GM19397 (cell line): Measurements from ENCODE around the gene PALMD.

Experiments used
- ATAC-seq: cut with Tn5 transposase; IDR thresholded peaks from one replicate; pipeline ENCODE4 v1.9.1; 2021; ENCODE audit warnings: mild to moderate bottlenecking, moderate library complexity; ENCODE audit not compliant: unreplicated experiment

Gene PALMD

GRCh38 chr1:99657213-99658030 lies 11.5 kb downstream of the PALMD start:
- ATAC-seq, result no peak

GRCh38 chr1:99658031-99658290 lies 12.0 kb downstream of the PALMD start:
- no peak for ATAC-seq

- no peak for ATAC-seq
These were observed 13.9 kb downstream of the PALMD start for GRCh38 chr1:99659755-99660210.

GRCh38 chr1:99660496-99660895 lies 14.6 kb downstream of the PALMD start:
- ATAC-seq, result no peak

- no peak for ATAC-seq
These were observed 15.9 kb downstream of the PALMD start for GRCh38 chr1:99661780-99662179.

GRCh38 chr1:99662539-99663080 lies 16.7 kb downstream of the PALMD start:
- ATAC-seq, result no peak

GRCh38 chr1:99663501-99663900 lies 17.6 kb downstream of the PALMD start:
- no peak for ATAC-seq

- ATAC-seq, result no peak
These were observed 19.3 kb downstream of the PALMD start for GRCh38 chr1:99665212-99665611.

GRCh38 chr1:99669376-99669775 lies 23.5 kb downstream of the PALMD start:
- ATAC-seq, result no peak

- ATAC-seq, result no peak
These were observed 23.9 kb downstream of the PALMD start for GRCh38 chr1:99669821-99670220.

GRCh38 chr1:99670583-99670982 lies 24.7 kb downstream of the PALMD start:
- no peak for ATAC-seq

GRCh38 chr1:99672038-99672437 lies 26.1 kb downstream of the PALMD start:
- ATAC-seq, result no peak

GRCh38 chr1:99672530-99673213 lies 26.8 kb downstream of the PALMD start:
- no peak for ATAC-seq

- ATAC-seq, result no peak
These were observed 27.4 kb downstream of the PALMD start for GRCh38 chr1:99673315-99673714.

- no peak for ATAC-seq
These were observed 28.5 kb downstream of the PALMD start for GRCh38 chr1:99674115-99675064.

GRCh38 chr1:99675292-99675691 lies 29.4 kb downstream of the PALMD start:
- no peak for ATAC-seq

GRCh38 chr1:99675994-99676393 lies 30.1 kb downstream of the PALMD start:
- ATAC-seq, result no peak

GRCh38 chr1:99676876-99677275 lies 31.0 kb downstream of the PALMD start:
- ATAC-seq, result no peak

GRCh38 chr1:99677416-99677815 lies 31.5 kb downstream of the PALMD start:
- ATAC-seq, result no peak

GRCh38 chr1:99680270-99680669 lies 34.4 kb downstream of the PALMD start:
- no peak for ATAC-seq

GRCh38 chr1:99681583-99681982 lies 35.7 kb downstream of the PALMD start:
- no peak for ATAC-seq
